ENCODE results near the gene EXOC3.
"Not testable (repeated sequence)": the region's sequence is repeated elsewhere in the genome, so short reads cannot be mapped to it uniquely, and the experiment has no call there.

EXOC3 gene

DNA sequence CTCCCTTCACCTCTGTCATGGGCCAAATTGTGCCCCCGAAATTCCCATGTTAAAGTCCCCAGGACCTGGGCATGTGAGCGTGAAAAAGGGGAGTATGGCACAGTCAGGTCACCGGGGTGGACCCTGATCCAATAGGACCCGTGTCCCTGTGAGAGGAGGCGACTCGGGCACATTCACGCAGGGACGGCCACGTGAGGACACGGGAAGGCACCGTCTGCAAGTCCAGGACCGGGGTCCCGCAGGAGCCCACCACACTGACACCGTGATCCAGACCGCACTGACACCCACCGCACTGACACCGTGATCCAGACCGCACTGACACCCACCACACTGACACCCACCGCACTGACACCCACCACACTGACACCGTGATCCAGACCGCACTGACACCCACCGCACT, 43.6 kb downstream of the EXOC3 start:
- not testable (repeated sequence) for DNase-seq (ENCODE audit: low spot score)

GRCh38 chr5:488241-488640, 45.3 kb downstream of the EXOC3 start:
- DNase-seq (ENCODE audit: low spot score), result no peak

GRCh38 chr5:488744-489688, 46.0 kb downstream of the EXOC3 start:
- DNase-seq (ENCODE audit: low spot score), result no peak

- DNase-seq (ENCODE audit: low spot score), result no peak
These were observed 46.7 kb downstream of the EXOC3 start for GRCh38 chr5:489689-490080.

GRCh38 chr5:490116-491106, 47.4 kb downstream of the EXOC3 start:
- no peak for DNase-seq (ENCODE audit: low spot score)

DNA sequence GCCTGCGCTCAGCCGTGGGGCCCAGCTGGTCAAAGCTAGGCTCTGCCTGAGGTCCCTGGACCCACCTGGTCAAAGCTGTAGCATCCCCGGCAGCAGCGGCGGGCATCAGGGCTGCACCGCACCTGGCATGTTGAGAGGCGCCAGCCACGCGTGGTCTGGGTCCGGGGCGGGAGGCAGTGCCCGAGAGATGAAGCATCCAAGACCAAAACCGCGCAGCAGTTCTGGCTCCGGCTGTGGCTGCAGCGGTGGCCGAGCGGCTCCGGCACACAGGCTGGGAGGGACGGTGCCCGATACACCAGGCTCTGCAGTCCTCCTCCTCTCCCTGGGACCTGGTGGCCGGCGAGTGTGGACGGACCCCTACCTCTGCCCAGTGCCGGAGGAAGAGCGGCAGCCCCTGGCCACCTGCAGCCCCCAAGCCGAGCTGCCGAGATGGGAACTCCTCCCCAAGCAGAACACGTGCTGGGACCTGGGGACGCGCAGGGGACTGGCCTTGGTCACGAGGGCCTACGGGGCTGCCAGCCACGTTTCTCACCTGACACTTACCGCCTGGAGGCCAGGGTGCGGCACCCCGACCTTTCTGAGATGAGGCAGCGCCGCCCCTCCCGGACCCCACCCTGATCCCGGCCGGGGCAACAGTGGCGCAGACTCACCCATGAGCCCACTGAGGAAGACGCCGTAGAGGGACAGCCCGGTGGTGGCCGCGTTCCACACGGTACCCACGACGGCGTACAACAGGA, 48.3 kb downstream of the EXOC3 start:
- DNase-seq (ENCODE audit: low spot score), result no peak

DNA sequence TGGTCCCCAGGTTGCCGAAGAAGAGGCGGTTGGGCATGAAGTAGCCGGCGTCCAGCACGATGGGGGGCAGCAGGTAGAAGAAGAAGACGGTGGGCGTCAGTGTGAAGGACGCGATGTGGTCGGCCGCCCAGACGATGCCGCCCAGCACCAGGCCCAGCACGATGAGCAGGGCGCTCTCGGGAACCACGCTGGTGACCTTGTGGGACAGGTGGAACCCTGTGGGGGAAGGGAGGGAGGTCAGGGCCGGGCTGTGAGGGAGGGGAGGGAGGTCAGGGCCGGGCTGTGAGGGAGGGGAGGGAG, 48.8 kb downstream of the EXOC3 start:
- DNase-seq (ENCODE audit: low spot score), result no peak

- no peak for DNase-seq (ENCODE audit: low spot score)
These were observed 49.4 kb downstream of the EXOC3 start for GRCh38 chr5:492314-492893.

DNA sequence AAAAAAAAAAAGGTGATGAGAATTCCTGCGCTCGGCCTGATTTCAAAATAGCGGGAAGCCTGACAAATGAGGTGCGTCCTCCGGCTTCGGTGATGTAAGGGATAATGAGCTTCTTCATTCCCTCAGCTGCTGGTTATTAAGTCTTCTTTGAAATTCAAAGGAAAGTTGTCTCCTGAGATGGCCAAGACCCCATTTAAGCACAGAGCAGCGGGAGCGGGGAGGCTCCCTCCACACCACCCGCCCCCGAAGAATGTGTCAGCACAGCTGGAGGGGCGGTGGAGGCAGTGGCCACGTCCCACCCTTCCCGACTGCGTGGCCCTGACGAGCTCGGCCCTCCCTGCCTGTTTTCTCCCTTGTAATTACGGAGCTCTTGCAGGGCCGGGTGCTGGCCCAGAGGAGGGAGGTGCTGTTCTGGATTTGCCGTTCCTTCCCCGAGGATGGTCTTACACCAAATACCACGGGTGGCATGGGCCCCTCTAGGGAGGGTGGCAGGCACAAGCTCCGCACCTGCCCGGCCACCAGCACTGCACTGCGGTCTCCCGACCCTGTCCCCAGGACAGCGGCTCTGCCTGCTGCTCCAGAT, 50.2 kb downstream of the EXOC3 start:
- no peak for DNase-seq (ENCODE audit: low spot score)

GRCh38 chr5:493758-494157, 50.8 kb downstream of the EXOC3 start:
- no peak for DNase-seq (ENCODE audit: low spot score)

DNA sequence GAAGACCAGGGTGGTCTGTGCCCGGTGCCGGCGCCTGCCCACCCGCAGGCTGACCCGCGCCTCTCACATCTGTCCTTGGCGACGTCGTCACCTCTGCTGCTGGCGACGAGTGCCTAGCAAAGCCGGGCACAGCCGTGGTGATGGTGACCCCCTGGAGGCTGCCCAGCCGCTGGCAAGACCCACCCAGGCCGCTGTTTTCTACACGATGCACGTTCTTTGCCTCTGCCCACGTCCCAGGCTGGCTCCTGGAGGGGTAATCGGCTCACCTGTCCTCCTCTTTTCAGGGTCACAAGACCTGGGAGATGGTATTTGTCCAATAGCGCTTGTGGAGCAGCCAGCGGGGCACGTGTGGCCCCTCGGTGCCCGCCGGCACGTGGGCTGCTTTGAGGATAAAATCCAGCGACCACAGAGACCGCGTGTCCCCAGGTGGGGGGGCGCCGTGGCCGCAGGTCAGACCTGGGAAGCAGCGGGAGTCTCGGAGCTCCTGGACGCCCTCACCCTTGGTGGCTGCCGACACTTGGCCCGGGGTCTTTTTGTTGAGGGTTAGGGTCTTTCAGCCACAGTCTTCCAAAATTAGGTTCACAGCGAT, 51.8 kb downstream of the EXOC3 start:
- DNase-seq (ENCODE audit: low spot score), result no peak

- DNase-seq (ENCODE audit: low spot score), result no peak
These were observed 53.1 kb downstream of the EXOC3 start for GRCh38 chr5:496028-496427.

DNA sequence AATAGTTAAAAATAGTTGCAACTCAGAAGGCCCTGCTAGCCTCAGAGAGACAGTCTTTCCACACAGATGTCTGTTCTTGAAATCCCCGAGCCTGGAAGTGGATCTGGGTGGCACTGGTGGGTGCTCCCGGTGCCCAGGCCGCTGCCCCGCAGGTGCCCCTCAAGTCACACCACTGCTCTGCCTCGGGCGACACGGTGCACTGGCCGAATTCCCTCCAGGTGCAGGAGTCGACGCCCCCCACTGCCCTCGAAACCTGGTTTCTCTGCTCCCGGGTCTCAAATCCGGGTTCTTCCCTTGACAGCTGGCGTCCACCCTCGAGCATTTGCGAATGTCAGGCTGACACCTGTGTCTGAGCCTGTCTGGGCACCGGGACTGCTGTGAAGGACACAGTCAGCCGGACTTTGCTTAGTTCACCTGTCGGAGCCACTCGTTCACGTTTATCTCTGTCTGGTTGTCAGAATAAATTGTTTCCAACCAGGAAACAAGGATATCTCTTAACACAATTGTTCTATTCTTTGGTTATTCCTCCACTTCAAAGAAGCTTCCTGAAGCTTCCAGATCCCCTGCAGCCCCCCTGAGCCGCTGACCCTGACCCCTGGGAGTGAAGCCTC, 54.2 kb downstream of the EXOC3 start:
- DNase-seq (ENCODE audit: low spot score), result no peak

DNA sequence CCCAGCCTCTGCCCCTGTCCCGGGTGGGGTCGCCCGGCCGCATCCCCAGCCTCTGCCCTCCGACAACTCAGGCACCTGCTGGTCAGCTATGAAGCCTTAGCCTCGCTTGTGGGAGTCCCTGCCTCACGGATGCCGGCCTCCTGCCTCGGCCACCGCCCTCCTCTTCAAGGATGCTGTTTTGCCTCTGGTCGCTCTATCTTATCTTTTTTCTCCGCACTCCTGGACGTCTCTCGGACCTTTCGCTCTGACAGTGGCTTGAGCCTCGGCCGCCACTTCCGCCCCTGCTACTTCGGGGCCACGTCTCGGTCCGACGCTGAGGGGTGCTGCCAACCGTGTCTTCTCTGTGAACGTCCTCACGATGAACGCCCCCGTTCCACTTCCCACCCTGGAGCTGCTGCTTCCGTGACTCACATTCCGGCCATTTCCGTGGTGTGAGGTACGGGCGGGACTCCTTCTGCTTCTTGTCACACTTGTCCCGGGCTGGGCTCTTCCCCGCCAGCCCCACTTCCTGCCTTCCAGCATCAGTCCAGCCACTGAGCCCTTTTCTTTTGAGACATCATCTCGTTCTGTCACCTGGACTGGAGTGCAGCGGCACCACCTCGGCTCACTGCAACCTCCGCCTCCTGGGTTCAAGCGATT, 55.0 kb downstream of the EXOC3 start:
- no peak for DNase-seq (ENCODE audit: low spot score)

DNA sequence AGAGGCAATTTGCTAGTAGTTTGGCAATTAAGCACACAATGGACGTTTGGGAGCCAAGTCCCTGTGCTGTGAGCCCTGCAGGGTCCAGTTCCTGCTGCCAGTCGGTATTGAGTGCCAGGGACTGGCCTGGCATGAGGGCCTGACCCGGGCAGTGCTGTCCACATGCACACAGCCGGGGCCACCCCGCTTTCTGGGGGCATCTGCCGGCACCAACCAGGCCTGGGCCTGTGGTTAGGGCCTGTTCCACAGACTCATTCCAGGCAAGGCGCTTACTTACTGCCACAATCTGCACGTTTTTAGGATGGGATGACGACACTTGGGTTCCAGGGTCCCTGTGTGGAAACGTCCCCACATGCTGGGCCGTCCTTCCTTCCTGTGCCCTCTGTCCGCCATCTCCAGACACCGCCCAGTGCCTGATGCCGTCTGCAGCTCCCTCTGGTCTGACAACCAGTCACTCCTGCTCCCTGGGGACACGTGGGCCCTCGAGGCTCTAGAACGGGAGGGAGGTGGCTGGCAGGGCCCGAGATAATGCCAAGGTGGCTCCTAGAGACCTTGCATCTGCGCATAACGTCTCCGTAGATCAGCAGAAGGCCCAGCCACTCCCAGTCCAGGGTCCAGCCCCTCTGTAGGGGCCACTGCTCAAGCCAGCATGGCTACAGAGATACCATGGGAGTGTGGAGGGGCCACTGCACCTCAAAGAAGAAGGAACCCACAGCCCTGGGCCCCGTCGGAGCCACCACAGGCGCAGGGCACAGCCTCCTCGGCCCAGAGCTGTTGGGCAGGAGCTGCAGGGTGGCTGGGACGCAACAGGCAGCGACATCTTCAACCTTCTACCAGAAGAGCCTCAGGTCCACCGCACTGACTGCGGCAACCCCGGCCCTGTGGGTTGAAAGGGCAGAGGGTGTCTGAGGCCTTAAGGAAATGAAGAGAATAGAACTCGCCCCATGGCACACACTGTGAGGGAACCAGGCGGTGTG, 56.5 kb downstream of the EXOC3 start:
- DNase-seq (ENCODE audit: low spot score), result no peak

- no peak for DNase-seq (ENCODE audit: low spot score)
These were observed 57.5 kb downstream of the EXOC3 start for GRCh38 chr5:500491-500890.

DNA sequence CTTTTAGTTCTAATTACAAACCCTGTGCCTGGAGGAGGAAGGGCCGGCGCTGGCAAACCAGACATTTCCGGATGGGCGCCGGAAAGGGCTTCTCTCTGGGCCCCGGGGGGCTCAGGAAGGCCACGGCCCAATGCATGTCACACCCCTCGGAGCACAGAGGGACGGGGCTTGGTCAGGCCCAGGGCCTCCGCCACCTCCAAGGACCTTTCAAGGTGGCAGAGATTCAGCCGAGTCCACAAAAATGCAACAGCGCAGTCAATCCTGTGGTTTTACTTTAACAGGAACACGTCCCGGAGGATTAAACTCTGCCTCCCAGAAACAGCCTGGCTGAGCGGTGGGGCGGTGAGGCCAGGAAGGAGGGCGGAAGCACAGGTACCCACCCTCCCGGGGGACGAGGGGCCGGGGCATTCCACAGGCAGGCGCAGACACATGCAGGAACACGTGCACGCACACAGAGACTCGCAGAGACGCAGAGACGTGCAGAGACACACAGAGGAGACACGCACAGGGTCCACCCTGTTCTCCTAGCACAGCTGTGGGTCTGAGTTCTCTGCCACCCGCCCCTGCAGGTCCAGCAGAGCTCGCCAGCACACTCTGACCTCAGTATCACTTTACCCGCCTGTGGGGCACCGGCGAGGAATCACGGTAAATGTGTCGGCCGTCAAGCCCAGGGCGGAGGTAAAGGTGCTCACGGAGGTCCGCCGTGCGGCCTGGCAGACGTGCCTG, 58.3 kb downstream of the EXOC3 start:
- DNase-seq (ENCODE audit: low spot score), result no peak

GRCh38 chr5:501831-502184, 58.8 kb downstream of the EXOC3 start:
- no peak for DNase-seq (ENCODE audit: low spot score)

All from putamen (tissue), 1 donor.